Right renal cortex interstitium (tissue), 3 donors: ENCODE results near the gene SNTG2. TPM values are rescaled to one million over a fixed set of nuclear protein-coding genes. Genes with fewer than 3 reads are reported as not detected.
"Not testable (repeated sequence)": the region's sequence is repeated elsewhere in the genome, so short reads cannot be mapped to it uniquely, and the experiment has no call there.

ENCODE experiments used
- DNase-seq, 3 donors: peaks; one replicate each; pipeline ENCODE4 v3.0.0-alpha.2; 2013; ENCODE audit warnings: low read depth in 3 of 3, low spot score in 2 of 3
- polyA plus RNA-seq, 3 donors: library from polyadenylated mRNA; unstranded; fragments of 120-200 nt; gene quantifications; one replicate each; pipeline ENCODE4 v1.2.1, GENCODE V29; 2013; ENCODE audit not compliant: insufficient read length in 3 of 3

The SNTG2 gene
- polyA plus RNA-seq, 3 donors: 2.3 to 3.2 (median 2.7) TPM

DNA sequence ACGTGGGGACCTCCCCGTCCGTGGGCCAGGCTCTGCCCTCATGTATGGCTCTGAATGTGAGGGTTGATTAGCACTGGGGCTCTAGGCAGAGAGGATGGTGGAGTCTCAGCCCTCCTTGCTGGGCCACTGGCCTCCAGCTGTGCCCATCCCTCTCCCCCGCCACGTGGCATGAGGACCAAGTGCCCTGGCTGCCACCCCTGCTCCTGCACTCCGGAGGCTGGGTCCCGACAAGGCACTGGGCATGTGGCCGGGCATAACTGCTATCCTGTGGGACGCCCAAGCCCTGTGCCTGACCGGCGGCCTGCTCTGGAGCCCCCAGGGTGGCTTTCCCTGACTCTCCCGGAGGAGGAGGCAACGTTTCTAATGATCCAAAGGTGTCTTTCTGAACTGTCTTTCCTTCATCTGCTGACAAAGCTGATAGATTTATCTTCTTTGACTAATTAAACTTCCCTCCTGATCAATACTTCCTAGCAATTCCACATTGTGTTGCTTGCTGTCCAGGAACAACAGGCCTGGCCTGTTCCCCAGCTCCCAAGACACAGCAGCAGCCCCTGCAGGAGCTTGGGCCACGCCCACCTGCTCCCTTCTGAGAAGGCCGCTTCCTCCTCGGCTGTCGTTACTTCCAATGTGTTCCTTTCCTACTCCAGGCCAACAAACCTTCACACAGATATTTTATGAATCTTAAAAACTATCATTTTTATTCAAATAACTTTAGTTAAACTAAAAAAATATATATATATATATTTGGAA, 132.0 kb downstream of the SNTG2 start:
- no peak for DNase-seq

DNA sequence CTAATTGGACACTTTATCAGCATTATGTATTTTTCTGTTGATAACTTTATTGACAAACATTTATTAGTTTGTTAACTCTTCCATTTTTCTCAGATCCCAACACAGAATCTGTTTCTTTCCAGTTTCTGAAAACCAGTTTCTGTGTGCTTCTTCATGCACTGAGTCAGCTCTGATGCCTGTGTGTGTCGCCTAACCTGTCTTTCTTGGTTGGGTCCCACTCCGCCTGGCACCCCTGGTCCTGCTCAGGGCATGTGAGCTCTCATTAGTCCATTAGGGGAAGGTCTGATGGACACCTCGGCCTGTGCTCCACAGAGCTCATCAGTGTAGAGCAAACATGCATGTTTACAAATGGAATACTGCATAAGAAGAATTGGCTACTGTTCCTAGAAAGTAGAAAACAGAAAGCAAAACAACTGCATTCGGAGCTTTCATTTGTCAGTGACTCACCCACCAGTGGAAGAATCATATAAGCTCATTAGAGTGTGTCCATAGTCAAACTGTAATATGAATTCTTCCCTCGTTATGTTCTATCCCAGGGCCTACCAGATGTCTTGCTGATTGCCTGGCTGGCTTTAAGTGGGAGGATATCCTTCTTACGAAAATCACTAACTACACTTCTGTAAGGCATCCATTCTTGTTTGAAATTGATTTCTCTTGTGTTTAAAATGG, 137.7 kb downstream of the SNTG2 start:
- DNase-seq: no peak

DNA sequence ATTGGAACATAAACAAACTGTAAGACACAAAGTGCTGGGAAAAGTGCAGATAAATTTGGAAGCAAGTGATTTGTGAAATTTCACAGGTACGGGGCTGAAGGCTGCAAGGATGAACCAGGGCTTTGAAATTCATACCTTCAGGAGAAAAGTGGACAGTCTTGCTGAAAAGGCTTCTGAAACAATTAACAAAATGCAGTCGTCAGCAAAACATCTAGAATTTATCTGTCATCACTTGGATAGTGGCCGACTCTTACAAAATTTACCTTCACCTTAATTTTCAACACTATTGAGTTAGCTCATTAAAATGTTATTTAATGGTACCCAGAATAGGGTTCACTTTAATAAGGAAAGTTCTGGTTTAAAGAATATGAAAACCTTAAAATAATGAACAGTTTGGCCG, 138.3 kb downstream of the SNTG2 start:
- DNase-seq: no peak

DNA sequence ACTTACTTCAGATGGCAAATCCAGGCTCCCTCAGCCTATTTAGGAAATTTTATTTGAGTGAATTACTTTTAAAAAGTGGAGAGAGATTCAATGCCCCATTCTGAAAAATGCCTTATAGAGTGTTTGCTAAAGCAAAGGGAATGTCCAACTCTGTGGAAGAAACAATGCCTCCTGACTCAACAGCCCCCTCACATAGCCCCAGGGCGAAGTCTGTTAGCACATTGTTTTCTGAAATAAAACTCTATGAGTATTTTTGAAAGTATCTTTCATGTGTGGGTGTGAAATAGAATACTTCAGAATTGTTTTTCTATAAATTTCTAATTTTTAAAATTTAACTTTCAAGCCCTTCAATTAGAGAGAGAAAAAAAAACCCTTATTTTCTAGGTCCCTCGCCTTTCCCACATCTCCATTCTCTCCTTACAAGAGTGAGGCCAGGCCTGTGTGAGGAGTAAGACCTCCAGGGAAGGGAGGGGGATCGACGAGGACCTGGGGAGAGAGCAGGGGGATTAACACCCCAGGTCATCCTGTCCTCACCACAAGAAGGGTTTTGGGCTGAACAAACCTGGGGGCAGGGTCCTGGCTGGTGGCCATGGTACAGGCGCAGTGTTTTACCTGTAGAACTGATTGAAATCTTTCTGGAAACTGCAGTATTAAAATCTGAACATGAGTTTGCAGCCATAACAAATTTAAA, 141.4 kb downstream of the SNTG2 start:
- DNase-seq: no peak

DNA sequence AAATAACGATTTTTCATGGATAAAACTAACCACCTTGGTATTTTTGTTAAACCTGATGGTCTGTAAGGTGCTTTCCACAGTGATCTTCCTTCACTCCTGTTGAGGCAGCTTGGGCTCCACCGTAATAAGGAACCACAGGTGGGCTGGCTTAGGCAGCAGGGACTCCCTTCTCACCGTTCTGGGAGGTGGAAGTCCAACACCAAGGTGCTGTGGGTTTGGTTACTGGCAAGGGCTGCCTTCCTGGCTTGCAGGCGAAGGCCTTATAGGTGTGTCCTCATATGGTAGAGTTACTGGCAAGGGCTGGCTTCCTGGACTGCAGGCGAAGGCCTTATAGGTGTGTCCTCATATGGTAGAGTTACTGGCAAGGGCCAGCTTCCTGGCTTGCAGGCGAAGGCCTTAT, 143.0 kb downstream of the SNTG2 start:
- DNase-seq: not testable (repeated sequence)

GRCh38 chr2:1097101-1097500, 146.5 kb downstream of the SNTG2 start:
- no peak for DNase-seq

GRCh38 chr2:1099418-1099817, 148.8 kb downstream of the SNTG2 start:
- DNase-seq: no peak

GRCh38 chr2:1101011-1101782, 150.5 kb downstream of the SNTG2 start:
- no peak for DNase-seq

DNA sequence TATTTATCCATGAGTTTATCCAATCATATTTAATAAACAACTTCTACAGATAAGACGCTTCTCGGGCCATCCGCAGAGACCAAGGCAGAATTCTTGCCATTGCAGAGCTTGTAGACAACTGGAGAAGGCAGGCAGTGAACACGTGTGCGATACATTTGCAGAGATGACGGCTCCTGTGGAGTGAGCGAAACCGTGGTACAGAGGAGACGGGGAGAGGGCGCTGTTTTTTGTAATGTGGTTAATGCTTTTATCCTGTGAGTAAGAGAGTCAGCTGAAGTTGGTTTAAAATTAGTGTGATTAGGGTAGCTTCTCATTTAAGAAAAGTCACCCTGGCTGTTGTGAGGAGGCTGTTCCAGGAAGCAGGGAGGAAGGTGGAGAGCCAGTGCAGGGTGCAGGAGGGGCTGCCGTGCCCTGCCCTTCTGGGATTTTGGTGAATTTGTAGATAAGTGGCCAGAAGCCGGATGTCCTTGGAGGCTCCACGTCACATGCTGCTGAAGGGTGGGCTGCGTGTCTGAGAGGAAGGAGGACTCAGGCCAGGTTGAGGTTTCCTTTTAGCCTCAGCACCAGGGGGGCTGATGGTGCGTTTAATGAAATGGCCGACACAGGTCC, 151.4 kb downstream of the SNTG2 start:
- no peak for DNase-seq

DNA sequence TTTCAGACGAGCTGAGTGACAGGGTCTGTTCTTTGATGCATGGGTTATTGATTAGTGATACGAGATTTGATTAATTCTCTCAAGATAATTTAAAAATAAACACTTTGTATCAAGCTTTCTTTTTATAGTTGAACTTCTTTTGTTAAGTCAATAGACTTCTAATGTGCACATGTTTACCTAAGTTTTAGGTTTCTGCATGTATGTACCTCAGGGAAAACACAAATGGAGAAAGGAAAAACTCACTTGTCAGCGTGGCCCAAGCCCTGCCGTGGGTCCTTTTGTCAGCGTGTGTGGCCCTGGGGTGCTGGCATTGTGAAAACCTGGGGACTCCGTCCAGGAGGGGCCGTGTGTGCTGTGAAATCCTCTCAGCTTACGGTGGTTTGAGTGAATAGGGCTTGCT, 153.7 kb downstream of the SNTG2 start:
- no peak for DNase-seq

- DNase-seq: not testable (repeated sequence)
Measured at GRCh38 chr2:1106344-1106743, 155.7 kb downstream of the SNTG2 start.

GRCh38 chr2:1115843-1116539, 165.3 kb downstream of the SNTG2 start:
- no peak for DNase-seq

GRCh38 chr2:1117569-1117968, 166.9 kb downstream of the SNTG2 start:
- no peak for DNase-seq

DNA sequence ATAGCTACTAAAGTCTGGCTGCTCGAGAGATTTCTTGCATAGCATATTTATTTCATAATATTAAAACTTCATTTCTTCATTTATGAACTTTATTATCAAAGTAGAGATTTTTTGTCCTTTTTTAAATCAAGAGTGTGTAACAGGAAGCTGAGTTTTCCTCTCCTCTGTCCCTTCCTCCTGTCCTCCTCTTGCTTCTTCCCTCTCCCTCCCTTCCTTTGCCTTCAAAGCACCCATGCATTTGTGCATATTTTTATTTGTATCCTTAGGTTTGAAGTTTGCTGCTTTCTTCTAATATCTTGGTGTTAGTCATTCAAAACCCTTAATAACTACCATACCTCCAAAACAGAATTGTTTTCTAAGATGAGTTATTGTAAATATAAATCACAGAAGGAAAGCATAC, 174.6 kb downstream of the SNTG2 start:
- no peak for DNase-seq

DNA sequence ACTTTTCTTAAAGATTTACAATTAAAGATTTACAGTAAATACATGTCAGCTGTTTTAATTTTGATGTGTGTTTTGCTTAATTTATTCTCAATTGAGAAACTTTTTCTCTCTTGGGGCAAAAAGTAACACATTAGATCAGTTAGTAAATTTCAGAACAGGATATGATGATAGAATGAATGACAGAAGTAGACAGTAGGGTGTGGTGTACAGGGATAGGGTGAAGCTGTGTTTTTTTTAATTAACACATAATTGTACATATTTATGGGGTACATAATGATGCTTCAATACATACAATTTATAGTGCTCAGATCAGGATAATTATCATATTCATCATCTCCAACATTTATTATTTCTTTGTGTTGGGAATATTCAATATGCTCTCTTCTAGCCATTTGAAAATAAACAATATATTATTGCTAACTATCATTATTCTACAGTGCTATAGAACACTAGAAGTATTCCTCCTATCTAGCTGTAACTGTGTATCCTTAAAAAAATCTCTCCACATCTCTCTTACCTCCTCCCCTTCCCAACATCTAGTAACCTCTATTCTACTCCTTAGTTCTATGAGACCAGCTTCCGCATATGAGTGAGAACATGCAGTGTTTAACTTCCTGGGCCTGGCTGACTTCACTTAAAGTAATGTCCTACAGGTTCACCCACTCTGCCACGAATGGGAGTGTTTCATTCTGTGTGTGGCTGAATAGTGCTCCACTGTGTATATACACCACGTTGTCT, 175.2 kb downstream of the SNTG2 start:
- no peak for DNase-seq

- DNase-seq: no peak
Measured at GRCh38 chr2:1129982-1130381, 179.3 kb downstream of the SNTG2 start.

GRCh38 chr2:1130922-1131321, 180.3 kb downstream of the SNTG2 start:
- DNase-seq: no peak

DNA sequence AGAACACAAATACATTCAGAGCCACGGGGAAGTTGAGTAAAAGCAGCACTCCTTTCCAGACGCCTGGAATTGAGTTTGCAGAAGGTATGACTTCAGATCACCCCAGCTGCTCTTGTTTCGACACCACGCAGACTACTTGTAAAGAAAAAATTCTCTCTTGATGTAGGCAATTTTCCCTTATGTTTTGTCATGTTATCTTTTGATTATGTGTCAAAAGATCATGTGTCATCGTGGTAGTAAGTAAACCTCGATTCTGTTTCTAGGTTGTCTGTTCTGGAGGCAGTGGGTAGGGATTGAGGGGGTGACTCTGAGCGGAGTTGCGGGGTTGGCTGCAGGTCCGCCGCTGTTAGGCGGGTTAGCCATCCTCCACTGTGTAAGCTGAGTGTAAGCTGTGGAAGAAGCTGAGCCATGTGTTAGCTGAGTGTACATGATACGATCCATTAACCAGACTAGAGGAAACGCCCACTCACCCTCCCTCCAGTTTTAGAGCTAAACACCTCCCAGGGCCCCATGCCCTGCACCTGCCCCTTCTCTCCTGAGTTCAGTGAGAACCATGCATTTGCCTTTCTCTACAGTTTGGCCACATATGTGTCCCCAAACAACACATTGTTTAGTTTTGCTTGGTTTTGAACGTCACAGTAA, 181.8 kb downstream of the SNTG2 start:
- DNase-seq: peak in 1 of 3 donors; percentile 44

DNA sequence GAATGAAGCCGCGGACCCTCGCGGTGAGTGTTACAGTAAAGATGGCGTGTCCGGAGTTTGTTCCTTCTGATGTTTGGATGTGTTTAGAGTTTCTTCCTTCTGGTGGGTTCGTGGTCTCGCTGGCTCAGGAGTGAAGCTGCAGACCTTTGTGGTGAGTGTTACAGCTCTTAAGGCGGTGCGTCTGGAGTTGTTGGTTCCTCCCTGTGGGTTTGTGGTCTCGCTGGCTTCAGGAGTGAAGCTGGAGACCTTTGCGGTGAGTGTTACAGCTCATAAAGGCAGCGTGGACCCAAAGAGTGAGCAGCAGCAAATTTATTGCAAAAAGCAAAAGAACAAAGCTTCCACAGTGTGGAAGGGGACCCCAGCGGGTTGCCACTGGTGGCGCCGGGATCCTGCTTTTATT, 183.2 kb downstream of the SNTG2 start:
- not testable (repeated sequence) for DNase-seq
